K562 (cell line): ENCODE measurements around the gene CALU. TPM values are rescaled to one million over a fixed set of nuclear protein-coding genes. Genes with fewer than 3 reads are reported as not detected.
A peak's percentile ranks its signal among the peaks of the same experiment; 100 is the strongest.

ENCODE experiments used
- CHD1 ChIP-seq: fragments of 200-600 bp; sonication (generic); IDR thresholded peaks from one replicate; pipeline ENCODE4 v1.6.1; 2012; ENCODE audit warnings: mild to moderate bottlenecking, moderate library complexity, low read length, inconsistent platforms
- CSDE1 ChIP-seq, 2 experiments: fragments of 450-650 bp; IDR thresholded peaks; 2 replicates each; pipeline ENCODE4 v1.6.1; 2016; ENCODE audit warnings: mild to moderate bottlenecking in 1 of 2
- DNMT1 ChIP-seq: fragments of 450-650 bp; IDR thresholded peaks from 2 replicates; pipeline ENCODE4 v1.6.1; 2016; ENCODE audit warnings: antibody characterized with exemption, mild to moderate bottlenecking
- ESRRA ChIP-seq: fragments of 450-650 bp; IDR thresholded peaks from 2 replicates; pipeline ENCODE4 v1.6.1; 2014; ENCODE audit warnings: low read depth, mild to moderate bottlenecking, moderate library complexity, borderline replicate concordance
- ESRRB ChIP-seq: fragments of 250-450 bp; sonication (Bioruptor Pico); IDR thresholded peaks from 2 replicates; pipeline ENCODE4 v1.5.0; 2020; ENCODE audit warnings: mild to moderate bottlenecking, moderate library complexity, borderline replicate concordance
- FOXA1 ChIP-seq: fragments of 450-650 bp; IDR thresholded peaks from 2 replicates; pipeline ENCODE4 v1.6.1; 2016; ENCODE audit warnings: mild to moderate bottlenecking, borderline replicate concordance
- FOXA3 ChIP-seq, 2 experiments: fragments of 450-650 bp in 1 of 2; sonication (generic) in 1 of 2; formaldehyde crosslinking; IDR thresholded peaks in 1 of 2; conservative IDR thresholded peaks in 1 of 2; 2 replicates each; pipeline versions ENCODE4 v1.4.0 to v1.8.0; 2020 to 2022; ENCODE audit warnings: mild to moderate bottlenecking in 2 of 2, missing genetic modification reagents in 1 of 2
- HSF4 ChIP-seq: fragments of 250-450 bp; sonication (Bioruptor Pico); IDR thresholded peaks from 2 replicates; pipeline ENCODE4 v2.1.2; 2022; ENCODE audit warnings: mild to moderate bottlenecking, moderate library complexity, borderline replicate concordance
- KAT2B ChIP-seq: IDR thresholded peaks from one replicate; pipeline ENCODE4 v1.6.1; 2012; ENCODE audit warnings: low read depth, mild to moderate bottlenecking, control low read depth, inconsistent platforms, low read length, moderate library complexity
- NFRKB ChIP-seq: fragments of 450-650 bp; IDR thresholded peaks from 2 replicates; pipeline ENCODE4 v1.6.1; 2016; ENCODE audit warnings: low read depth
- NR4A1 ChIP-seq, 2 experiments: fragments of 250-450 bp in 1 of 2; fragments of 450-650 bp in 1 of 2; sonication (Bioruptor Pico) in 1 of 2; IDR thresholded peaks; 2 replicates each; pipeline versions ENCODE4 v1.4.0 to v1.6.1; 2016 to 2020; ENCODE audit warnings: mild to moderate bottlenecking in 2 of 2, missing compliant biosample characterization in 1 of 2, missing genetic modification characterization in 1 of 2, moderate library complexity in 1 of 2
- POLR2H ChIP-seq: IDR thresholded peaks from 2 replicates; pipeline ENCODE4 v1.6.1; 2016; ENCODE audit warnings: missing genetic modification characterization, low read depth, mild to moderate bottlenecking, control low read depth, missing compliant biosample characterization, moderate library complexity
- TARDBP ChIP-seq: fragments of 450-650 bp; IDR thresholded peaks from 2 replicates; pipeline ENCODE4 v1.6.1; 2016
- VEZF1 ChIP-seq: fragments of 200-800 bp; sonication (Bioruptor generic); IDR thresholded peaks from 2 replicates; pipeline ENCODE4 v1.6.1; 2017; ENCODE audit warnings: missing genetic modification characterization, missing compliant biosample characterization
- ZBTB40 ChIP-seq, 2 experiments: fragments of 450-650 bp in 1 of 2; sonication (generic) in 1 of 2; formaldehyde crosslinking in 1 of 2; IDR thresholded peaks; 2 replicates each; pipeline versions ENCODE4 v1.7.1 to v1.9.0; 2016 to 2022; ENCODE audit warnings: inconsistent platforms in 1 of 2, mild to moderate bottlenecking in 1 of 2, missing genetic modification reagents in 1 of 2
- ZNF24 ChIP-seq: fragments of 450-650 bp; IDR thresholded peaks from 2 replicates; pipeline ENCODE4 v1.6.1; 2016
- ZSCAN29 ChIP-seq: fragments of 450-650 bp; IDR thresholded peaks from 2 replicates; pipeline ENCODE4 v1.6.1; 2017
- polyA plus RNA-seq, 8 experiments: library from polyadenylated mRNA; depleted of rRNA in 4 of 8; stranded (reverse) in 5 of 8; unstranded in 3 of 8; fragments of >200 nt; fragmentation: Nextera tagmentation in 2 of 8; fragmentation: Illumina TruSeq in 1 of 8; extraction: Ambion mirVana in 2 of 8; extraction: Trizol in 1 of 8; gene quantifications; 2 replicates each; pipeline versions ENCODE4 v1.2.1 to v1.2.3, GENCODE V29; 2011 to 2014; ENCODE audit warnings: inconsistent platforms in 1 of 8, missing spikeins in 1 of 8
- total RNA-seq, 7 experiments: library from RNA; depleted of rRNA in 6 of 7; stranded (reverse); fragments of >200 nt in 6 of 7; fragmentation: Illumina TruSeq in 2 of 7; extraction: Trizol in 2 of 7; gene quantifications; 2 replicates each; pipeline versions ENCODE4 v1.2.1 to v1.2.3, GENCODE V29; 2011 to 2021; ENCODE audit warnings: low replicate concordance in 1 of 7

The CALU gene
- total and polyA plus RNA-seq, 9 of the 15 experiments (the other 6 are each of a cell fraction or from before 2014, with no cell fraction given), result 166 to 286 (median 215) TPM

GRCh38 chr7:128783143-128783861 lies 44.1 kb downstream of the CALU start (continued):
- peak; percentile 92 for TF ChIP-seq ZBTB40 (IDR thresholded peaks at IDR 0.05)
- TF ChIP-seq ZBTB40 (CRISPR knock-in tag; IDR thresholded peaks at IDR 0.05), result peak; percentile 58
- peak; percentile 89 for TF ChIP-seq TARDBP
- no peak for TF ChIP-seq HSF4 (CRISPR knock-in tag)
- peak; percentile 82 for TF ChIP-seq ZNF24
- no peak for TF ChIP-seq NFRKB
- TF ChIP-seq VEZF1, result peak; percentile 84
- peak in 1 of 2 experiments; percentile 77; a peak in 2 of 4 replicates for TF ChIP-seq FOXA3 (CRISPR knock-in tag; conservative IDR thresholded peaks at IDR 0.05 in 1 of 2, IDR thresholded peaks at IDR 0.05 in 1 of 2)
- TF ChIP-seq CSDE1 (IDR thresholded peaks at IDR 0.05), result peak in 1 of 2 experiments; percentile 86; a peak in 2 of 4 replicates
- no peak for TF ChIP-seq DNMT1
- TF ChIP-seq FOXA1, result no peak
- TF ChIP-seq POLR2H, result peak; percentile 100
- TF ChIP-seq CHD1, result no peak
- TF ChIP-seq ESRRA, result peak; percentile 61; the same call in 1 of the 2 replicates
- TF ChIP-seq KAT2B, result no peak
- peak; percentile 79 for TF ChIP-seq ZSCAN29
- 0 out of 2 replicates have a peak, but pooled peaks have one; percentile 50 for TF ChIP-seq NR4A1 (CRISPR knock-in tag; IDR thresholded peaks at IDR 0.05)
- TF ChIP-seq NR4A1 (tag; IDR thresholded peaks at IDR 0.05), result no peak
- TF ChIP-seq ESRRB (CRISPR knock-in tag), result no peak
